Measurements from ENCODE around the gene IL1RAPL1.

Gene IL1RAPL1

GRCh38 chrX:29671421-29671820 is 1084.2 kb downstream of the IL1RAPL1 start:
- DNase-seq, result no peak

GRCh38 chrX:29687687-29688086 is 1100.4 kb downstream of the IL1RAPL1 start:
- no peak for DNase-seq

- no peak for DNase-seq
Measured at GRCh38 chrX:29690061-29690460, 1102.8 kb downstream of the IL1RAPL1 start.

- no peak for DNase-seq
Measured at GRCh38 chrX:29691044-29691443, 1103.8 kb downstream of the IL1RAPL1 start.

GRCh38 chrX:29693912-29694311 is 1106.7 kb downstream of the IL1RAPL1 start:
- DNase-seq, result no peak

- no peak for DNase-seq
Measured at GRCh38 chrX:29699239-29699638, 1112.0 kb downstream of the IL1RAPL1 start.

- no peak for DNase-seq
Measured at GRCh38 chrX:29707088-29707487, 1119.8 kb downstream of the IL1RAPL1 start.

- DNase-seq, result no peak
Measured at GRCh38 chrX:29721152-29721551, 1133.9 kb downstream of the IL1RAPL1 start.

GRCh38 chrX:29724316-29724715 is 1137.1 kb downstream of the IL1RAPL1 start:
- DNase-seq, result no peak

GRCh38 chrX:29726811-29727210 is 1139.6 kb downstream of the IL1RAPL1 start:
- no peak for DNase-seq

- DNase-seq, result no peak
Measured at GRCh38 chrX:29728639-29729038, 1141.4 kb downstream of the IL1RAPL1 start.

- no peak for DNase-seq
Measured at GRCh38 chrX:29744966-29745365, 1157.7 kb downstream of the IL1RAPL1 start.

- no peak for DNase-seq
Measured at GRCh38 chrX:29746326-29746725, 1159.1 kb downstream of the IL1RAPL1 start.

GRCh38 chrX:29762006-29762405 is 1174.8 kb downstream of the IL1RAPL1 start:
- no peak for DNase-seq

- DNase-seq, result no peak
Measured at GRCh38 chrX:29775890-29776289, 1188.6 kb downstream of the IL1RAPL1 start.

GRCh38 chrX:29787656-29788055 is 1200.4 kb downstream of the IL1RAPL1 start:
- DNase-seq, result no peak

GRCh38 chrX:29788991-29789699 is 1201.9 kb downstream of the IL1RAPL1 start:
- no peak for DNase-seq

- no peak for DNase-seq
Measured at GRCh38 chrX:29792335-29792734, 1205.1 kb downstream of the IL1RAPL1 start.

- DNase-seq, result no peak
Measured at GRCh38 chrX:29797156-29797555, 1209.9 kb downstream of the IL1RAPL1 start.

- no peak for DNase-seq
Measured at GRCh38 chrX:29798469-29798868, 1211.2 kb downstream of the IL1RAPL1 start.

- no peak for DNase-seq
Measured at GRCh38 chrX:29813174-29813573, 1225.9 kb downstream of the IL1RAPL1 start.

GRCh38 chrX:29824176-29824906 is 1237.1 kb downstream of the IL1RAPL1 start:
- DNase-seq, result no peak

- DNase-seq, result no peak
Measured at GRCh38 chrX:29826742-29827141, 1239.5 kb downstream of the IL1RAPL1 start.

- DNase-seq, result no peak
Measured at GRCh38 chrX:29834311-29834710, 1247.1 kb downstream of the IL1RAPL1 start.

- no peak for DNase-seq
Measured at GRCh38 chrX:29834764-29835163, 1247.5 kb downstream of the IL1RAPL1 start.

All from stimulated activated CD4-positive, alpha-beta T cell treated with anti-CD3 and anti-CD28 coated beads, Interleukin-15, amount 100 ng/mL, for 24 hours (primary cell).